Breast epithelium (tissue), 3 donors: Measurements from ENCODE around the gene IGSF11.

Source experiments
- POLR2A ChIP-seq: fragments of 450-650 bp; IDR thresholded peaks from one replicate; pipeline ENCODE4 v1.6.1; 2016; ENCODE audit warnings: antibody characterized with exemption, mild to moderate bottlenecking, moderate library complexity
- POLR2AphosphoS5 ChIP-seq, 3 donors: sonication (generic); formaldehyde crosslinking; IDR thresholded peaks; one replicate each; pipeline ENCODE4 v1.6.1; 2017; ENCODE audit warnings: antibody characterized with exemption in 3 of 3
- TF ChIP-seq, protein P1 (sequence below), 3 donors: fragments of 450-650 bp; IDR thresholded peaks; one replicate each; pipeline ENCODE4 v1.5.1; 2016 to 2017; ENCODE audit warnings: antibody characterized with exemption in 3 of 3, mild to moderate bottlenecking in 3 of 3, moderate library complexity in 3 of 3

DNA sequence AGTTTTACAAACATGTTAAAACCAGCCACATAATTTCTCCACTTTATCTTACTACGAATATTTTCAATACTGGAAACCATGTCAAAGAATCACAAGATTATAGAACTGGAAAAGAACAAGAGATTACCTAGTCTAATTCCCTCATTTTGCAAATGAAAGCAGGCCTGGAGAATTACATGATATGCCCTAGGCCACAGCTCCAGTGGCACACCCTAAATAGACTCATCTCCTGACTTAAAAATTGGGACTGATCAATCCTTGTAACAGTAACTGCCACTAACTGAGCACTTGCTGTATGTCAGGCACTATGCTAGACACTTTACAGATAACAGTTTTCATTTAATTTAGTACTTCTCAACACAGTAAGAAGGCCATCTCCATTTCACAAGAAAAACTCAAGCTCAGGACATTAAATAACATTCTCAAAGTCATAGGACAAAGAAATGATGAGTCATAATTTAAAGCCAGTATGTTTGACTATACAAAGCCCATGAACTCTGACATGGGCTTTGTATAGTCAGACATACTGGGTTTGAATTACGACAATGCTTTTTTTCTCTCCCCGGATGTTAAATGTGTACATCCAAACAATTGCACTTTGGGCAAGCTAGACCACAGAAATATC, 9.4 kb downstream of the IGSF11 start:
- TF ChIP-seq, protein P1, sequence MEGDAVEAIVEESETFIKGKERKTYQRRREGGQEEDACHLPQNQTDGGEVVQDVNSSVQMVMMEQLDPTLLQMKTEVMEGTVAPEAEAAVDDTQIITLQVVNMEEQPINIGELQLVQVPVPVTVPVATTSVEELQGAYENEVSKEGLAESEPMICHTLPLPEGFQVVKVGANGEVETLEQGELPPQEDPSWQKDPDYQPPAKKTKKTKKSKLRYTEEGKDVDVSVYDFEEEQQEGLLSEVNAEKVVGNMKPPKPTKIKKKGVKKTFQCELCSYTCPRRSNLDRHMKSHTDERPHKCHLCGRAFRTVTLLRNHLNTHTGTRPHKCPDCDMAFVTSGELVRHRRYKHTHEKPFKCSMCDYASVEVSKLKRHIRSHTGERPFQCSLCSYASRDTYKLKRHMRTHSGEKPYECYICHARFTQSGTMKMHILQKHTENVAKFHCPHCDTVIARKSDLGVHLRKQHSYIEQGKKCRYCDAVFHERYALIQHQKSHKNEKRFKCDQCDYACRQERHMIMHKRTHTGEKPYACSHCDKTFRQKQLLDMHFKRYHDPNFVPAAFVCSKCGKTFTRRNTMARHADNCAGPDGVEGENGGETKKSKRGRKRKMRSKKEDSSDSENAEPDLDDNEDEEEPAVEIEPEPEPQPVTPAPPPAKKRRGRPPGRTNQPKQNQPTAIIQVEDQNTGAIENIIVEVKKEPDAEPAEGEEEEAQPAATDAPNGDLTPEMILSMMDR (IDR thresholded peaks at IDR 0.05), result no peak
- TF ChIP-seq POLR2AphosphoS5 (IDR thresholded peaks at IDR 0.05) (no peak), POLR2A (no peak)
